Measurements from ENCODE around the gene LRIG2.
"Not testable (repeated sequence)": the region's sequence is repeated elsewhere in the genome, so short reads cannot be mapped to it uniquely, and the experiment has no call there.

LRIG2 gene, protein sequence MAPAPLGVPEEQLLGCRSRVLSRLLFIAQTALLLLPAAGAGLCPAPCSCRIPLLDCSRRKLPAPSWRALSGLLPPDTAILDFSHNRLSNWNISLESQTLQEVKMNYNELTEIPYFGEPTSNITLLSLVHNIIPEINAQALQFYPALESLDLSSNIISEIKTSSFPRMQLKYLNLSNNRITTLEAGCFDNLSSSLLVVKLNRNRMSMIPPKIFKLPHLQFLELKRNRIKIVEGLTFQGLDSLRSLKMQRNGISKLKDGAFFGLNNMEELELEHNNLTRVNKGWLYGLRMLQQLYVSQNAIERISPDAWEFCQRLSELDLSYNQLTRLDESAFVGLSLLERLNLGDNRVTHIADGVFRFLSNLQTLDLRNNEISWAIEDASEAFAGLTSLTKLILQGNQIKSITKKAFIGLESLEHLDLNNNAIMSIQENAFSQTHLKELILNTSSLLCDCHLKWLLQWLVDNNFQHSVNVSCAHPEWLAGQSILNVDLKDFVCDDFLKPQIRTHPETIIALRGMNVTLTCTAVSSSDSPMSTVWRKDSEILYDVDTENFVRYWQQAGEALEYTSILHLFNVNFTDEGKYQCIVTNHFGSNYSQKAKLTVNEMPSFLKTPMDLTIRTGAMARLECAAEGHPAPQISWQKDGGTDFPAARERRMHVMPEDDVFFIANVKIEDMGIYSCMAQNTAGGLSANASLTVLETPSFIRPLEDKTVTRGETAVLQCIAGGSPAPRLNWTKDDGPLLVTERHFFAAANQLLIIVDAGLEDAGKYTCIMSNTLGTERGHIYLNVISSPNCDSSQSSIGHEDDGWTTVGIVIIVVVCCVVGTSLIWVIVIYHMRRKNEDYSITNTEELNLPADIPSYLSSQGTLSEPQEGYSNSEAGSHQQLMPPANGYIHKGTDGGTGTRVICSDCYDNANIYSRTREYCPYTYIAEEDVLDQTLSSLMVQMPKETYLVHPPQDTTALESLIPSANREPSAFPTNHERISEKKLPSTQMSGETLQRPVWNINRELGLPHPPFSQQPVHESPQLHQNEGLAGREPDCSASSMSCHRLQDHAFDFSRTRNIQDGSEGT

DNA sequence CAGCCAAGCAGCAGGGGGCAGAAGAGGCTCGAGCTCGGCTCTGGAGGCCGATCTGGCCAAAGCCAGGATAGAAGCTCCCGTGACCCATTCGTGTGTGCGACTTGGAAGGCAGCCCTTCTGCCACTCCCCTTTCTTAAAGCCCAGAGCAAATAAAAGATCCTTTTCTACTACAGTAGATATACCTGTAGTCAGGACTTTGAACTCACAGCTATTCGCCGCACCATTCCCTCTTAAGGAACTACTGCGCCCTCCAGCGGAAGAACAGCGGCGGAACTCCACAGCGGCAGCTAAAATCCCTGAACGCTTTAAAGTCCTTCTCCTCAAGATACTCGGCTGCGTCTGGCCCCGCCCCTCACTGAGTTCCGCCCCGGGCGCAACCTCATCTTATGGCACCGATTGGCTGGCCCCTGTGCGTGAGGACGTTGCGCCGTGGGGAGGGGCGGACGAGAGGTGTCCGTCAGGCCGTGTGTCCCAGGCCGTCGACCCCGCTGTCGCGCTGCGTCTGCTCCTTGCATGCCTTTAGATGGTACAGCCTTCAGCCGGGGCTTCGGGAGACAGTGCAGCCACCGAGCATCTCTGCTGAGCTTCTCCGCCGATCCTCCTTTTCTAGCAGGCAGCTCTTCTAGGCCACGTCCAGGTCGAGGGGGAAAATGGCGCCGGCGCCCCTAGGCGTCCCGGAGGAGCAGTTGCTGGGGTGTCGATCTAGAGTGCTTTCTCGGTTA lies at the start of gene LRIG2:
TSS of gene LRIG2 (plus strand) at position 442 of the 722 bp plus-strand sequence. CDS start at position 651, 209 bp downstream.
- DNase-seq (ENCODE audit: low spot score) = peak; percentile 98

DNA sequence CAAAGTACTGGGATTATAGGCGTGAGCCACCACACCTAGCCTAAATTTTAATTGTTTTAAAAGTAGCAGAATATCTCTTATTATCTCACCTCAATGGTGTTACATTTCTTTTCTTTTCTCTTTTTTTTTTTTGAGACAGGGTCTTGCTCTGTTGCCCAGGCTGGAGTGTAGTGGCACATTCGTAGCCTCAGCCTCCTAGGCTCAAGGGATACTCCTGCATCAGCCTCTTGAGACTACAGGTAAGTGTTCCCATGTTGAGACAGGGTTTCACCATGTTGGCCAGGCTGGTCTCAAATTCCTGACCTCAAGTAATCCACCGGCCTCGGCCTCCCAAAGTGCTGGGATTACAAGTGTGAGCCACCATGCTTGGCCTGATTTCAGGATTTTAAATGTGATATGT lies 49.7 kb upstream of the LRIG2 start:
- not testable (repeated sequence) for DNase-seq (ENCODE audit: low spot score)

DNA sequence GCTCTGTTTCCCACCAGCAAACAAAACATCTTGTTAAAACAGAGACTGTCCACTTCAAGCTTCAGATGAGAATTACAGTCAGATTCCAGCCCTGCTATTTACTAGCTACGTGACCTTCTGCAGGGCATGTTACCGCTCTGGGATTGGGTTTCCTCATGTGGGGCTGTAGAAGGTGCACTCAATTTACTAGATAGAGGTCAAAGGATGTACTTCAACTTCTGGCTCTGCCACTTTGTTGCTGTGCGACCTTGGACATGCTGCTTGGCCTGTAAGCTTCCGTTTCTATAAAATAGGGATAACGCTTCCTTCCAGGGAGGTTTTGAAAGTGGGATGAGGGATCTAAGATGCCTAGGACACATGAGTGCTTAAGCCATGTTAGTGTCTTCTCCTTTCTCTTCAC lies 46.0 kb upstream of the LRIG2 start:
- DNase-seq (ENCODE audit: low spot score) = no peak

DNA sequence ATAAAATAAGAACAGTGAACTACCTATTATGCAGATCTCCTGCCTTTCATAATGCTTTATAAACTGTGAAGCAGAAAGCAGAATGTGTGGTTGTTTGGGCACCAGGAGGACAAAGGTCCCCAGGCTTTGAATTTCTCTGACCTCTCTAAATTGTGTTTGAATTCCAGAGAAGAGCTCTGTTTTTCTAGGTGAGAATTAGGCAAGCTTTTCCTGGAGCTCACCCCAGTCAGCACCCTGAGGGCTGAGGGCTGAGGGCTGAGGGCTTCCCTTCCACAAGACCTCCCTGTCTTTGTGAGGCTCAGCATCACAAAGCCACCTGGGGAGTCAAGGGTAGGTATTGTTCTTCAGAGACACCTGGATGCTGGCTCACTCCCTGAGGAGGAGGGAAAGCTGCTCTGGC lies 45.5 kb upstream of the LRIG2 start:
- no peak for DNase-seq (ENCODE audit: low spot score)

DNA sequence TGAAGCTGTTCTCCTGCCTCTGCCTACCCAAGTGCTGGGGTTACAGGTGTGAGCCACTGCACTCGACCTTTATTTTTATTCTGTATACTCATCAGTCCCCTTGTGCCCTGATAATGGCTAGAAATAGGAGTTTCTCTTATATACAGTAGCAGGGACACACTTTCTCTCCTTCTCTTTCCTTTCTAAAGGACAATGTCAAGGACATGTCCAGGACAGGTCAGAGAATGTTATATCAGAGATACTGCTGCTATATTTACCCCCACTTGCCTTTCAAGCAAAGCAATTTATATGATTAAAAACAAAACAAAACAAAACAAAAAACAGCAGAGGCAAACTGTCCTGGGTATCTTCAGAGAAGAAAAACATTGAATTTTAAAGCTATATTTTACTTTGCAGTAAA lies 43.2 kb upstream of the LRIG2 start:
- DNase-seq (ENCODE audit: low spot score) = no peak

DNA sequence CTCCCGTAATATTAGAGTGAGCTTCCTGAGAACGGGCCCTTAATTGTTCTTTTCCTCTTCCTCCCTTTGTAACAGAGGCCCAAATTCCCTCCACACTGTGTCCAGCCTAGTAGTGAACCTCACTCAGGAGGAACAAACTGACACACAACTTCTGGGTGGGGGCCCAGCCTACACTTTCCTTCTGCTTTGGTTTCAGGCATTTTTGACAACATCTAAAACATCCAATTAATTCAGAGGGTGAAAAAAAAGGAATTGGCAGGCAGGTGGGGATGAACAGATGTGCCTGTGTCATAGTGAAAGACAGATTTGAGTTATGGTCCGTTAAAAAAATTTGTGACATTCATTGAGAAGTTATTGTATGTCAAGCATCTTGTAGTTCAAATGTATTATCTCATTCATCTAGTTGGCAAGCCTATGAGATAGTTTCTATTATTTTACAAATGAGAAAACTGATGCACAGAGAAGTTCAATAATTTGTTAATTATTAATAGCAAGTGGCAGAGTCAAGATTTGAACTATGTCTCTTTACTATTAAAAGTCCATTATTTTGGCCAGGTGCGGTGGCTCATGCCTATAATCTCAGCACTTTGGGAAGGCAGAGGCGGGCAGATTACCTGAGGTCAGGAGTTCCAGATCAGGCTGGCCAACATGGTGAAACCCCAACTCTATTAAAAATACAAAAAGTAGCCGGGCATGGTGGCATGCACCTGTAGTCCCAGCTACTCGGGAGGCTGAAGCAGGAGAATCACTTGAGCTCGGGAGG lies 41.6 kb upstream of the LRIG2 start:
- DNase-seq (ENCODE audit: low spot score) = no peak

DNA sequence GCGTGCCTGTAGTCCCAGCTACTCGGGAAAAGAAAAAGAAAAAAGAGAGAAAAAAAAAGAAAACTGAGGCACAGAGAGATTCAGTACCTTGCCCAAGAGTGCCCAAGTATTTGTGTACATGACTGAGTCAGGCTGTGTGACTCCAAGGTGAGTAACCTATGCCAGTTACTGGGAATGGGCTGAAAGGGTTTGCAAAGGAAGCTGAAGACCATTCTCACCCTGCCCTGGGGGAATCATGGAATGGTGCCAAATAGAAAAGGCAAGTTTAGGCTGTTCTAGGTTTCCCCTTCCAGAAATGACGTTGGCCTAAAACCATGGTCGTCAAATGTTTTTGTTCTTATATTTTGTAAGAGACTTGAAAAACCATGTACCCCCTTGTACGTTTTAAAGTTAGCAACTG lies 37.9 kb upstream of the LRIG2 start:
- DNase-seq (ENCODE audit: low spot score) = no peak

DNA sequence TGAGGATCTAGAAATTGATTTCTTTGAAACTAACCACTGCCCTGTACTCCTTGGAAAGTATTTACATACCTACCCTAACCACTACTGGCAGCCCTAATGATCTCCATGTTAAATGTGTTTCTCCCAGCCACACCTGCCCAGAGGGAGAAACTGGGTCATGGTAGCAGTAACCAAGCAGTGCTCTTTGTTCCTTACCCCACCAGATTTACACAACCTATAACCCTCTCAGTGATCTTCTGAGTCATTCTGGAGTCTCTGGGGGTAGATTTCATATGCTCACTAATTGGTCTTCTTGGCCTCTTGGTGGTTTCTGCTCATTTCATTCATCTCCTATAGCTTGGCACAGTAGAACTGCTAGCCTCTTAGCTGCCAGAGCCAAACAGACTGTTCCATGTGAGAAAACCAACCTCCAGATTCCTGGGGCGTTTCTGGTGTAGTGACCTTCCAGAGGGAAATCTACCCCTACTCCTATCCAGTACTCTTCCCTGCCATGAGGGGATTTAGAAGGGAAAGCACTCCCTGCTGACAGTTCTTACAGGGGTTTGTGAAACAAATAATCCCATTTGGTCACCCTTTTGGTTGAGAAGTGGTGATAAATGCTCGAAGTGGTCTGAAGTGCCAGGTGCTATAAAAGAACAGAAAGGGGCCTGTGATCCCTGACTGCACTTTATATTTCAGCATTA lies 36.2 kb upstream of the LRIG2 start:
- DNase-seq (ENCODE audit: low spot score) = no peak

DNA sequence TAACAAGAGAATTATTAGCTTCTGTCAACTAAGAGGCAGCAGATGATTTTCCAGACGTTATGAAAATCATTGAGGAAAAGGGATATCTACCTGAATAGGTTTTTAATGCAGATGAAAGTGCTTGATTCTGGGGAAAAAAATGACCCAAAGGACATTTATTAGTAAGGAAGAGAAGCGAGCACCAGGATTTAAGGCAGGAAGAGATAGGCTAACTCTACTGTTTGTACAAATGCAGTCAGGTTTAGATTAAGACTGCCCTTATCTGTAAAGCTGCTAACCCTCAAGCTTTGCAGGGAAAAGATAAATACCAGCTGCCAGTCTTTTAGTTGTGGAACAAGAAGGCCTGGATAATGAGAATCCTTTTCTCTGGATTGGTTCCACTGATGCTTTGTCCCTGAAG lies 33.0 kb upstream of the LRIG2 start:
- DNase-seq (ENCODE audit: low spot score) = no peak

DNA sequence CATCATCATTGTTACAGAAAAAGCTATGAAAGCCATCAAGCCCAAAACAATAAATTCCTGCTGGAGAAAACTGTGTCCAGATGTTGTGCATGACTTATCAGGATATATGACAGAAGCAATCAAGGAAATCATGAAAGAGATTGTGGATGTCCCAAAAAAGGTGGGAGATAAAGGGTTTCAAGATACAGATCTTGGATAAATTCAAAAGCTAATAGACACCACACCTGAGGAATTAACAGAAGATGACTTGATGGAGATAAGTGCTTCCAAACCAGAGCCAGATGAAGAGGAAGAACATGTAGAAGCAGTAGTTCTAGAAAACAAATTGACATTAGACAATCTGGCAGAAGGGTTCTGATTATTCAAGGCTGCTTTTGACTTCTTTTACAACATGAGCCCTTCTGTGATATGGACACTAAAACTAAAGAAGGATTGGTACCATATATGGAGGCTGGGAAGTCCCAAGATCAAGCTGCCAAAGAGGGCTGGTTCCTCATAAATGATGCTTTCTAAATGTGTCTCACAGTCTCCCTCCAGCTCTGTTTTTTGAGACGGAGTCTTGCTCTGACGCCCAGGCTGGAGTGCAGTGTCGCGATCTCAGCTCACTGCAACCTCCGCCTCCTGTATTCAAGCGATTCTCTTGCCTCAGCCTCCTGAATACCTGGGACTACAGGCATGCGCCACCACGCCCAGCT lies 32.1 kb upstream of the LRIG2 start:
- no peak for DNase-seq (ENCODE audit: low spot score)

DNA sequence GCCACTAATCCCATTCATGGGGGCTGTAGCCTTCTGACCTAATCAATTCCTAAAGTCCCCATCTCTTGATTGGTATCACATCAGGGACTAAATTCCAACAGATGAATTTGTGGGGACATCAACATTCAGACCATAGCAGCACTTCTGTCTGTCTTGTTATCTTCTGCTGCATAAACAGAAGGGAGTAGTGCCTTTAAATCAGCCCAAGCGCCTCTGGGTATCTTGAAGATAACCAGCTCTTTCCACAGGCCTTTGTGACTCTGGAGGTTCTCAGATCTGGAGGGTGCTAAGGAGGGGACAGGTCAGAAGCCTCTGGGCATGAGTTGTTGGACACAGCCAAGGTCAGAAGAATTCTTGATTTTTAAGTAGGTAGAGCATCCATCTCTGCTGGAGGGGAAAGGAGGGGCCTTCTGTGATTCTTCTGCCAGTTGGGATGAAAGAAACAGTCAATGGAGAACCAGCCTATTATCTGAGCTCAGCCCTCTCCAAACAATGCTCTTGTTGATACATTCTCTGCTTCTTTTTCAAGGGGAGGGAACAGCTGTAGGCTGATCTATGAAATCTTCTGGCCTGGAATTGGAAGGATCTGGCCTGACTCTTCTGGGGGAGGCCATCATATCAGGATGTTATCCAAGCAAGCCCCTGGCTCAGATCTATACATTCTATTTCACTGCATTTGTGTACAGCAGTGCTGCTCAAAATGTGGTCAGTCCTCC lies 31.3 kb upstream of the LRIG2 start:
- DNase-seq (ENCODE audit: low spot score) = peak; percentile 93

DNA sequence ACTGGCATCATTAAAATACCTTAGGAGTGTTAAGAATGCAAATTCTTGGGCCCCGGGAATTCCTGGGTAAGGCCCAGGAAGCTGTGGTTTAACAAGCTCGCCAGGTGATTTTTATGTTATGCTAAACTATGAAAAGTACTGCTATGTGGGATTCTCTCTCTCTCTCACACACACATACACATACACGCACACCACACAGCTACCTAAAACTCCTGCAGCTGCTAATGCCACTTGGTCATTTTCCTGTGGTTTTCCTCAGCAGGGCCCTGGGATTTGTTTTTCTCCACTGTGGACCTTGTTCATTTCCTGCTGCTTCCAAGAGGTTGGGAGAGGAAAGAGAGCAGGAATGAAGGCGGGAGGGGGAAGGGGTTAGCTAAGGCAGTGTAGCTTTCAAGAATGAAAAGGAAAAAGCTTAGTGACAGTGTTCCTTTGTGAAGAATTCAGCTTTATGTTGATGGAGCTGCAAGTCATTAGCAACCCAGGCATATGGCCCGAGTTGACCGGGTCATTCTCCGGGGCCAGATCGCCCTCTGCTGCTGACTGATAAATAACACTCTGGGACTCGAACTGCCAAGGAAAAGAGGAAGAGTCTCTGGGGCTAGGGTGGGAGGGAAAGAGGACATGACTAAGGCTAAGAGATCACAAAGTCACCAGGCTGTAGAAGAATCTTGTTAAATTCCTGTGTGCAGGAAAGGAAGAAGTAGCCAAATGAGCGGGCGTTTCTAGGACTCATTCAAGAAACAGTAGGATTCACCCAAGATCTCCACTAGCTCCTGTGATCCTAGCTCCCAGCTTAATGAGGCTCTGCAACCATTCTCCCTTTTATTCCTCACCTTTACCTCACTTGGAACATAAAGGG lies 30.5 kb upstream of the LRIG2 start:
- peak; percentile 92 for DNase-seq (ENCODE audit: low spot score)

DNA sequence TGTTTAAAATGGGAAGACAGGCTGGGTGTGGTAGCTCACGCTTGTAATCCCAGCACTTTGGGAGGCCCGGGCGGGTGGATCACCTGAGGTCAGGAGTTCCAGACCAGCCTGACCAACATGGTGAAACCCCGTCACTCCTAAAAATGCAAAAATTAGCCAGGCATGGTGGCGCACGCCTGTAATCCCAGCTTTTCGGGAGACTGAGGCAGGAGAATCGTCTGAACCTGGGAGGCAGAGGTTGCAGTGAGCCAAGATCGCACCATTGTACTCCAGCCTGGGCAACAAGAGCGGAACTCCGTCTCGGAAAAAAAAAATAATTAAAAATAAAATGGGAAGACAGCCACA lies 29.9 kb upstream of the LRIG2 start:
- DNase-seq (ENCODE audit: low spot score) = not testable (repeated sequence)

DNA sequence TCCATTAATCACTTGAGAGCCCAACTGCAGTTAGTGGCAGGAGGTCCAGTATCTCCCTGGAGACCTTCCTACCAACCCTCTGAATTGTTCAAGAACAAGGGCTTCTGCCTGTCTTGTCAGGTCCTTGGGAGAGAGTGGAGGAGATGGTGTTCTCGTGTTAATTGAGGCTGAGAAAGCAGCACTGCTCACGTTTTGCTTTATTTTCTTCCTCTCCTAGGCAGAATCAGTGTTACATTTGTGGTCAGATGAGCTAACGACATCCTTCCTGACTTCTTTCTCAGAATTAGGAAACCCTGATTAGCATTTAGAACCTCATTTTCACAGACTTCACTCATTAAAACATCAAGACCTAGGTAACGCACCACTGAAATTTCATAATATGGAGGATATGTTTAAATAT lies 26.4 kb upstream of the LRIG2 start:
- DNase-seq (ENCODE audit: low spot score) = no peak

DNA sequence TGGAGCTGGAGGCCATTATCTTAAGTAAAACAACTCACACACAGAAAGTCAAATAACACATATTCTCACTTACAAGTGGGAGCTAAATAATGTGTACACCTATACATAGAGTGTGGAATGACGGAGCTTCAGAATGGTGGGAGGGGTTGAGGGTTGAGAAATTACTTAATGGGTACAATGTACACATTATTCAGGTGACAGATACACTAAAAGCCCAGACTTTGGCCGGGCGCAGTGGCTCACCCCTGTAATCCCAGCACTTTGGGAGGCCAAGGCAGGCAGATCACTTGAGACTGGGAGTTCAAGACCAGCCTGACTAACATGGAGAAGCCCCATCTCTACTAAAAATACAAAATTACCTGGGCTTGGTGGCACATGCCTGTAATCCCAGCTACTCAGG lies 24.9 kb upstream of the LRIG2 start:
- DNase-seq (ENCODE audit: low spot score) = no peak

DNA sequence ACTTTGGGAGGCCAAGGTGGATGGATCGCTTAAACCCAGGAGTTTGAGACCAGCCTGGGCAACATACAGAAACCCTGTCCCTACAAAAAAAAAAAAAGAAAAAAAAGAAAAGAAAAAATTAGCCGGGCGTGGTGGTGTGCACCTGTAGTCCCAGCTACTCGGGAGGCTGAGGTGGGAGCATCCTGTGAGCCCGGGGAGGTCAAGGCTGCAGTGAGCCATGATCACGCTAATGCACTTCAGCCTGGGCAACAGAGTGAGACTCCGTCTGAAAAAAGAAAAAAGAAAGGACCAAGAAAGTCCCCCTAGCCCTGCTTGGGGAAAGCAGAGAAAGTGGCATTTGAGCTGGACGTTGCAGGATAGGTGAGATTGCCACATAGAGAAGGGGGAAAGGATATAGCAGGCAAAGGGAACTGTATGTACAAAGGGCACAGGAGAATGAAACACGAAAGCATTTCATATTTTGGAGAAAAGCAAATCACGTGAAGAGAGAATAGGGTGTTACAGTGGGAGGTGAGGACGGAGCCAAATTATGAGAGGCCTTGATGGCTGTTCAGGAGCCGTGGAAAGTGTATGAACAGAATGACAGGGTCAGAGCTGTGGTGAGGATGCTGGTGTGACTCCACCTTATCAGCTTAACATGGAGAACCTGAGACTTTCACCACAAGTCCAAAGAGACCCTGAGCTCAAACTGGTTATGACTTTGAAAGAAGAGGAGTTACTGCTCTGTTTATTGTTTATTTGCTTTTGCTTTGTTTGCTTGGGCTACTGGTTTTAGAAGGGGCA lies 19.5 kb upstream of the LRIG2 start:
- DNase-seq (ENCODE audit: low spot score) = no peak

DNA sequence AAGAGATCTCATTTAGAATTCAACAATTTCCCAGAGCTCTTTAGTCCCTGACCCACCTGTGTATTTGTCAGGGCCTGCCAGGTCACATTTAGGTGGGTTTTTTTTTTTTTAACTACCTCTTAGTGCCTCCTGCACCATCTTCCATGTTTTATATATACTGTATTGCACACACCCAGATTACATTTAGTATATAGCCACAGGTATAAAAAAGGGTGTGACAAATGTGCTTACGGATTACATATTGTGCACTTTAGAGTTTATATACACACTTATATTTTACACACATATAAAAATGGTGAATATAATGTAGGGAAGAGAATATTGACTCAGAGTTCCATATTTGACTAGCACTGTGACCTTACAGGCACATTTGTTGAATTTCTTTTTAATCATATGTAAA lies 17.4 kb upstream of the LRIG2 start:
- DNase-seq (ENCODE audit: low spot score) = no peak

DNA sequence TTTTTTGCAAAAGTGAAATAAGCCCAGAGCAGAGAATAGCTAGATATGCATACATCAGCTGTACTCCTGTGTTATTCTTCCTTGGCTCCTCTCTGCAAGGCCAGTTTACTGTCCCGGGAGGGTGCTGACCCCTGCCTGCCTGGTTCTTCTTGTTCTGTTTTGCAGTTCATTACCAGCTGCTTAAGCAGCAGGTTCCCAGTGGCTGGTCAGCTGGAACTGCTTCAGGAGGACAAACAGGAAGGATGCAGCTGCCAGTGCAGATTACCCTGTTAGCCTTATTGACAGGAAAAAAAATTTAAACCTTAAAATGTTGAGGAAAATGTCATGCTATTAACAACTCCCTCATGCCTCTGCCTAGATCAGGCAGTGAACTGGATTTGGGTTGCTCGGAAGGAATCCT lies 16.0 kb upstream of the LRIG2 start:
- DNase-seq (ENCODE audit: low spot score) = no peak

Data from globus pallidus (tissue), 1 donor.